IMR-90 (cell line): Measurements from ENCODE around the gene CADM2.

ENCODE experiments used
- BHLHE40 ChIP-seq: fragments of 150-350 bp; IDR thresholded peaks from 2 replicates; pipeline ENCODE4 v1.6.1; 2016; ENCODE audit warnings: mild to moderate bottlenecking, low read depth, low read length
- CEBPB ChIP-seq: IDR thresholded peaks from 2 replicates; pipeline ENCODE4 v1.6.1; 2012; ENCODE audit warnings: low read depth, low read length, improper control_type of control experiment
- MAZ ChIP-seq: IDR thresholded peaks from 2 replicates; pipeline ENCODE4 v1.6.1; 2012; ENCODE audit warnings: low read depth, mild to moderate bottlenecking, low read length, improper control_type of control experiment, moderate library complexity, borderline replicate concordance
- MXI1 ChIP-seq: IDR thresholded peaks from 2 replicates; pipeline ENCODE4 v1.6.1; 2012; ENCODE audit warnings: low read depth, mild to moderate bottlenecking, low read length, moderate library complexity, borderline replicate concordance
- NFE2L2 ChIP-seq: fragments of 150-350 bp; IDR thresholded peaks from 2 replicates; pipeline ENCODE4 v1.6.1; 2016; ENCODE audit warnings: low read depth, mild to moderate bottlenecking, low read length
- POLR2A ChIP-seq: IDR thresholded peaks from 2 replicates; pipeline ENCODE4 v1.6.1; 2012; ENCODE audit warnings: mild to moderate bottlenecking, low read depth, low read length
- RAD21 ChIP-seq: IDR thresholded peaks from 2 replicates; pipeline ENCODE4 v1.6.1; 2012; ENCODE audit warnings: low read length, improper control_type of control experiment
- RCOR1 ChIP-seq: IDR thresholded peaks from 2 replicates; pipeline ENCODE4 v1.6.1; 2012; ENCODE audit warnings: mild to moderate bottlenecking, low read length, improper control_type of control experiment; ENCODE audit not compliant: insufficient replicate concordance
- RFX5 ChIP-seq: IDR thresholded peaks from 2 replicates; pipeline ENCODE4 v1.8.0; 2012; ENCODE audit warnings: low read depth, mild to moderate bottlenecking, low read length, moderate library complexity
- SMC3 ChIP-seq: fragments of 150-350 bp; IDR thresholded peaks from 2 replicates; pipeline ENCODE4 v1.6.1; 2016; ENCODE audit warnings: low read depth, mild to moderate bottlenecking, antibody characterized with exemption, low read length, moderate library complexity
- USF2 ChIP-seq: fragments of 150-350 bp; IDR thresholded peaks from 2 replicates; pipeline ENCODE4 v1.6.1; 2017; ENCODE audit warnings: mild to moderate bottlenecking, antibody characterized with exemption, low read length, low read depth
- TF ChIP-seq, protein P1 (sequence below): conservative IDR thresholded peaks from 2 replicates; pipeline ENCODE4 v1.5.1; 2012; ENCODE audit warnings: mild to moderate bottlenecking, low read depth, low read length, improper control_type of control experiment

GRCh38 chr3:84922682-84923081 lies 36.1 kb upstream of the CADM2 start:
- TF ChIP-seq, protein P1, sequence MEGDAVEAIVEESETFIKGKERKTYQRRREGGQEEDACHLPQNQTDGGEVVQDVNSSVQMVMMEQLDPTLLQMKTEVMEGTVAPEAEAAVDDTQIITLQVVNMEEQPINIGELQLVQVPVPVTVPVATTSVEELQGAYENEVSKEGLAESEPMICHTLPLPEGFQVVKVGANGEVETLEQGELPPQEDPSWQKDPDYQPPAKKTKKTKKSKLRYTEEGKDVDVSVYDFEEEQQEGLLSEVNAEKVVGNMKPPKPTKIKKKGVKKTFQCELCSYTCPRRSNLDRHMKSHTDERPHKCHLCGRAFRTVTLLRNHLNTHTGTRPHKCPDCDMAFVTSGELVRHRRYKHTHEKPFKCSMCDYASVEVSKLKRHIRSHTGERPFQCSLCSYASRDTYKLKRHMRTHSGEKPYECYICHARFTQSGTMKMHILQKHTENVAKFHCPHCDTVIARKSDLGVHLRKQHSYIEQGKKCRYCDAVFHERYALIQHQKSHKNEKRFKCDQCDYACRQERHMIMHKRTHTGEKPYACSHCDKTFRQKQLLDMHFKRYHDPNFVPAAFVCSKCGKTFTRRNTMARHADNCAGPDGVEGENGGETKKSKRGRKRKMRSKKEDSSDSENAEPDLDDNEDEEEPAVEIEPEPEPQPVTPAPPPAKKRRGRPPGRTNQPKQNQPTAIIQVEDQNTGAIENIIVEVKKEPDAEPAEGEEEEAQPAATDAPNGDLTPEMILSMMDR: no peak
- TF ChIP-seq CEBPB (no peak), MAZ (no peak), POLR2A (no peak), SMC3 (no peak), MXI1 (no peak), BHLHE40 (no peak), USF2 (no peak), NFE2L2 (no peak), RCOR1 (no peak), RFX5 (no peak), RAD21 (no peak)
